GM18870 (cell line): ENCODE data around the gene SGF29.
"Not testable (repeated sequence)": the region's sequence is repeated elsewhere in the genome, so short reads cannot be mapped to it uniquely, and the experiment has no call there.

ENCODE experiments used
- ATAC-seq: cut with Tn5 transposase; IDR thresholded peaks from one replicate; pipeline ENCODE4 v1.9.1; 2021; ENCODE audit warnings: moderate library complexity; ENCODE audit not compliant: unreplicated experiment

SGF29 gene

DNA sequence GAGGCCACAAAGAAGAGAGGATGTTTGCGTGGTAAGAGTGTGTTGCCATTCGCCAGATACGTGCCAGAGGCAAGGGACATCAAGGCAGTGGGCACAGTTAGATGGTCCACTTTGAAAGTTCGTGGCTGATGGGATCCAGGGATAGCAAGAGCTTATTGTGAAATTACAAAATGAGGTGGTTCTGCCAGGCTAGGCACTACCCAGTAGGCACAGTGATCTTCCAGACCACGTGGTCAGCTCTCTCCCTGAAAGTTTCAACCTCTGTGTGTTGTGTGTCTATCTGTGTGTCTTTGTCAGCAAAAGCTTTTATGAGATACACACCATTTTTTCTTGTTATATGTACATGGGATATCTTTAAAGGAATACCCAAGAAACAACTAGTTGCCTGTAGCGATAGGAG lies 9.5 kb downstream of the SGF29 start:
- ATAC-seq, result no peak

DNA sequence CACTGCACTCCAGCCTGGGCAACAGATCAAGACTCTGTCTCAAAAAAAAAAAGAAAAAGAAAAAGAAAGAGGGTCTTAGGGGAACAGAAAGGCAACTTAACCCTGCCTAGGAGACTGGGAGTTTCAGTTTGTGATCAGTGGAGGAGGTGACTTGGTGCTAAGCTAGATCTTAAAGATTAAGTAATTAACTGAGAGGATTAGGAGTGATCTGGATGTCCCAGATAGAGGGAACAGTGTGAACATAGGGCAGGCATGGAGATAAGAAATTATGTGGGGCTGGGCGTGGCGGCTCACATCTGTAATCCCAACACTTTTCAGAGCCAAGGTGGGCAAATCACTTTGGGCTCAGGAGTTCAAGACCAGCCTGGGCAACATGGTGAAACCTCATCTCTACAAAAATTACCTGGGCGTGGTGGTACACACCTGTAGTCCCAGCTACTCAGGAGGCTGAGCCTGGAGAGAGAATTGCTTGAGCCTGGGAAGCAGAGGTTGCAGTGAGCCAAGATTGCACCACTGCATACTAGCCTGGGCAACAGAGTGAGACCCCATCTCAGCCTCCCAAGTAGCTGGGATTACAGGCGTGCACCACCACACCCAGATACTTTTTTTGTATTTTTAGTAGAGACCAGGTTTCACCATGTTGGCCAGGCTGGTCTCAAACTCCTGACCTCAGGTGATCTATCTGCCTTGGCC lies 12.7 kb downstream of the SGF29 start:
- not testable (repeated sequence) for ATAC-seq

DNA sequence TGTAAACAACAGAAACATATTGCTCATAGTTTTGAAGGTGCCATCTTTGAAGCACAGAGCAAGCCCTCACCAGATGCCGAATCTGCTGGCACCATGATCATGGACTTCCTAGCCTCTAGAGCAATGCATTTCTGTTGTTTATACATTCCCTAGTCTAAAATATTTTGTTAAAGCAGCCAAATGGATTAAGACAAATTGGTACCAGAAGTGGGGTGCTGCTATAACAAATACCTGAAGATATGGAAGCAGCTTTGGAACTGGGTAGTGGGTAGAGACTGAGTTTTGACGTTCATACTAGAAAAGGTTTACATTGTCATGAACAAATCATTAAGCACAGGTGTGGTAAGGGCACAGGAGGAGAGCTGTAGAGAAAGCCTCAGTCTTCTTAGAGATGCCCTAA lies 13.6 kb downstream of the SGF29 start:
- no peak for ATAC-seq

GRCh38 chr16:28569021-28569420 lies 15.3 kb downstream of the SGF29 start:
- no peak for ATAC-seq

DNA sequence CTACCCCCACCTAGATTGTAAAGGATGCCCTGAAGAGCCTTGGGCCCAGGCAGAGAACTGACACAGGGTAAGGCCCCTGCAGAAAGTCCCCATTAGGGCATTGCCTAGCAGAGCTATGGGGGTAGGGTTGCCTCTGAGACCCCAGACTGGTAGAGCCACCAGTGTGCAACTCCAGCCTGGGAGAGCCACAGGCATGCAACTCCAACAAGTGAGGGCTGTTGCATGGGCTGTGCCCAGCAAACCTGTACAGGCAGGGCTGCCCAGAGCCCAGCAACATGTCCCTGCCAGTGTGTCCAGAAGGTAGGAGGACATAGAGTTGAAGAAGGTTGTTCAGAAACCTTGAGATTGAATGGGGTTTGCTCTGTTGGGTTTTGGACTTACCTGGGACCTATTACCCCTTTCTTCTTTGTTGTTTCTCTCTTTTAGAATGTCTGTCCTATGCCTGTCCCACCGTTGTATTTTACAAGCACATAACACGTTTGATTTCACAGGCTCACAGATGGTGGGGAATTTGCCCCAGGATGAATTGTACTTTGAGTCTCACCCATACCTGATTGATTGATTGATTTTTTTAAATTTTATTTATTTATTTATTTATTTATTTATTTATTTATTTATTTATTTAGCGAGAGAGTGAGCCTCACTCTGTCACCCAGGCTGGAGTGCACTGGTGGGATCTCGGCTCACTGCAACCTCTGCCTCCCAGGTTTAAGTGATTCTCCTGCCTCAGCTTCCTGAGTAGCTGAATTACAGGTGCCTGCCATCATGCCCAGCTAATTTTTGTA lies 16.4 kb downstream of the SGF29 start:
- no peak for ATAC-seq

- no peak for ATAC-seq
These were observed 19.2 kb downstream of the SGF29 start for GRCh38 chr16:28572696-28573510.

DNA sequence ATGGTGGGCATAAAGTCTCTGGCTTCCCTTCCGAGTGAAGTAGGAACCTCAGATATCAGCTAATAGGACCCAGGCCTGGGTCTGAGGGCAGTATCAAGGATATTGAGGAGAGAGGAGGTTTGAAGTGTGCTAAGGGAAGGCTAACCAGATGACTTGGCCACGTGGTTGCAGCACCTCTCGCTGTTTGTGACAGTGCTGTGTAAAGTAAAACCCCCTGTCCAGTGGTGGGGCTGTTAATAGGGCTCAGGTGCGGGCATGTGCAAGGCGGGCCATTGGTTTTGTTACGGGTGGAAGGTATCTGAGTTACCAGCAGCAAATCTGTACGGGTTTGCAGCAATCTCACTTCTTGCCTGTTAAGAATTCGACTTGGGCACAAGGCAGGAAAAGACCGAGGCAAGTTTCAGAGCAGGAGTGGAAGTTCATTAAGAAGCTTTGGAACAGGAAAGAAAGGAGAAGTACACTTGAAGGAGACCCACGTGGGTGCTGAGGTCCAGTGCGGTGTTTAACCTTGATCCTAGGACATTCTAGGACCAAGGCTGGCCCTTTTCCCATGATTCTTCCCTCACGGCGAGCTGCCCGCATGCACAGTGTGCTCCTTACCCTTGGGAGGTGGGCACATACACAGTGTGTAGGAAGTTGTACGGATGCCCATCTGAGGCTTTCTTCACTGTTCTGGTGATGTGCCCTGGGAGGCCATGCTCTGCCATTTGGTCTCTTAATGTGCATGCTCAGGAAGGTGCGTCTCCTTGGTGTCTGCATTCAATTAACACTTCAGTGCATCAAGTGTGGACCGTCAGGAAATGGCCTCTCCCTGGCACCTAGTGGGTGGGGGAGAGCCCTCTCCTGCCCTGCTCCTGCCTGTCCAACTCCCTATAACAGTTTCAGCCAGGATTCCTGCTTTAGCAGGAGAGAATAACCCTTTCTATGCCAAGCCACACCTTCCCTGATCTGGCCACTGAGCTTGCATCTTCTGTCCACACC lies 20.3 kb downstream of the SGF29 start:
- no peak for ATAC-seq

DNA sequence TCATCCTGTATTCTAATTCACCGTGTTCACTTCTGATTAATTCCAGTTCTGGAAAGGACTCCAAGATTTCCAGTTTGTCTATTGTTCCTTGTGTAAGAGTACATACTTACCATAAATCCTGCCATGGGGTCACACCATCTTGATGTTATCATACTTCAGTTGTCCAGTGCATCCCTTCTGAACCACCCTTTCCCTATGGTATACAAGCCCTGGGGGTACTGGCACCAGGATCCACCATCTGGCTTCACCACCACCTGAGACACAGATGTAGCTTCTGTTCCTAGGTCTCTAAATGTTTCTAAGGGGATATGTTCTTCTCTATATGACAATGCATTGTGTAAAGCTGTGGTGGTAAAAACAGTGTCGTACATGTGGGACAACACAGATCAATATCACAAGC lies 21.2 kb downstream of the SGF29 start:
- no peak for ATAC-seq

DNA sequence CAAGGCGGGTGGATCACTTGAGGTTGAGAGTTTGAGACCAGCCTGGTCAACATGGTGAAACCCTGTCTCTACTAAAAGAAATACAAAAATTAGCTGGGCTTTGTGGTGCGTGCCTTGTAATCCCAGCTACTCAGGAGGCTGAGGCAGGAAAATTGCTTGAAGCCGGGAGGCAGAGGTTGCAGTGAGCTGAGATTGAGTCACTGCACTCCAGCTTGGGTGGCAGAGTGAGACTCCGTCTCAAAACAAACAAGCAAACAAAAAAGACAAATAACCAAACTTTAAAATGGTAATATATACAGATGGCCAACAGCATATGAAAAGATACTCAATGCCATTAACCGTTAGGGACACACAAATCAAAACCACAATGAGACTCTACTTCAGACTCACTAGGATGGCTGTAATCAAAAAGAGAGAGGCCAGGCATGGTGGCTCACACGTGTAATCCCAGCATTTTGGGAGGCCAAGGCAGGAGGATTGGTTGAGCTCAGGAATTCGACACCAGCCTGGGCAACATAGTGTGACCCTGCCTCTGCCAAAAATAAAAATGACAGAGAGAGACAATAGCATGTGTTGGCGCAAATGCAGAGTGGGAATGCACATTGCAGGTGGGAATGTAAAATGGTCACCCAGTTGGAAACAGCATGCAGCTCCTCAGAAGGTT lies 21.9 kb downstream of the SGF29 start:
- ATAC-seq, result no peak

- no peak for ATAC-seq
These were observed 27.1 kb downstream of the SGF29 start for GRCh38 chr16:28580726-28581315.

- ATAC-seq, result no peak
These were observed 32.0 kb downstream of the SGF29 start for GRCh38 chr16:28585674-28586073.

DNA sequence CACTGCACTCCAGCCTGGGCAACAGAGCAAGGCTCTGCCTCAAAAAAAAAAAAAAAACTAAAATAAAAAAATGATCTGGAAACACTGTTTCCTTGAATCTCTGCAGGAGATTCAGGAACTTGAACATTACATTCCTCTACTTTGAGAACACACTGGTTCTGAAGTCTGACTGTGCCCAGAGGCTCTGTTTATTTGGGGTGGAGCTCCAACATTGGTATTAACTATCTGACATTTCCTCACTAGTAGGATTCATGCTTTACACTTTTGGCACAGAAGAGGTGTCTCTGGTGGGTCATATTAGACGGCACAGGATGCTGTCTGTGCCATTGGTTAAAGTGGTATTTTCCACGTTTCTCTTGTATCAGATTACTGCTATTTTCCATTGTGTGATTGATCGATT lies 32.7 kb downstream of the SGF29 start:
- no peak for ATAC-seq

DNA sequence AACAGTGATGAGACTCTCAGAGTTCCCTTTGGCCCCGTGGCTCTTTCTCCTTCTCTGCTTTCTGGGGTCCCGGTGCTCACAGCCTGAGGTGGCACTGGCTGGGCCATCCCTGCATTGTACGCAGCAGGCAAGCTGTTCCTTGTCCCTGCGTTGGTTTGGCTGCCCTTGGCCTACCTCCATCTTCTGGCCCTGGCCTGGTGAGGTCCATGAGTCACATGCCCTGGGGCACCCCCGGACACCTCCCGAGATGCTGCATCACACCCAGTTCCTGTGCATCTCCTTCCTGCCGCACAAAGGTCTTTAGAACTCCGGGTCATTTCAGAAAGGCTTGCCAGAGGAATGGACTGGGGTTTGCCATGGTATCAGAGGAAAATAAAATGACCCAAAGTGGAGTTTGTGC lies 33.7 kb downstream of the SGF29 start:
- no peak for ATAC-seq

- no peak for ATAC-seq
These were observed 35.3 kb downstream of the SGF29 start for GRCh38 chr16:28589069-28589468.

DNA sequence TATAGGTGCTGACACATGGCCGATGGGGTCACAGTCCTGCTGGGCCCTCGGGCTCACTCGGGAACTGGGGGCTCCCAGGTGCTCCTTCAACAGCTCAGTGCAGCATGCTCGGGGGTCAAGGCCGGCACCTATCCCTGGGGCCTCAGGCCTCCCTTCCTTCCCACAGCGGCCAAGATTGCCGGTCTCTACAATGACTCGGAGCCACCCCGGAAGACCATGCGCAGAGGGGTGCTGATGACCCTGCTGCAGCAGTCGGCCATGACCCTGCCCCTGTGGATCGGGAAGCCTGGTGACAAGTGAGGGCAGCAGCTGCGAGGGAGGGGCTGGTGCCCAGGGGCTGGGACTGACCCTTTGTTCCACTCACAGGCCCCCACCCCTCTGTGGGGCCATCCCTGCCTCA lies 36.2 kb downstream of the SGF29 start:
- no peak for ATAC-seq

DNA sequence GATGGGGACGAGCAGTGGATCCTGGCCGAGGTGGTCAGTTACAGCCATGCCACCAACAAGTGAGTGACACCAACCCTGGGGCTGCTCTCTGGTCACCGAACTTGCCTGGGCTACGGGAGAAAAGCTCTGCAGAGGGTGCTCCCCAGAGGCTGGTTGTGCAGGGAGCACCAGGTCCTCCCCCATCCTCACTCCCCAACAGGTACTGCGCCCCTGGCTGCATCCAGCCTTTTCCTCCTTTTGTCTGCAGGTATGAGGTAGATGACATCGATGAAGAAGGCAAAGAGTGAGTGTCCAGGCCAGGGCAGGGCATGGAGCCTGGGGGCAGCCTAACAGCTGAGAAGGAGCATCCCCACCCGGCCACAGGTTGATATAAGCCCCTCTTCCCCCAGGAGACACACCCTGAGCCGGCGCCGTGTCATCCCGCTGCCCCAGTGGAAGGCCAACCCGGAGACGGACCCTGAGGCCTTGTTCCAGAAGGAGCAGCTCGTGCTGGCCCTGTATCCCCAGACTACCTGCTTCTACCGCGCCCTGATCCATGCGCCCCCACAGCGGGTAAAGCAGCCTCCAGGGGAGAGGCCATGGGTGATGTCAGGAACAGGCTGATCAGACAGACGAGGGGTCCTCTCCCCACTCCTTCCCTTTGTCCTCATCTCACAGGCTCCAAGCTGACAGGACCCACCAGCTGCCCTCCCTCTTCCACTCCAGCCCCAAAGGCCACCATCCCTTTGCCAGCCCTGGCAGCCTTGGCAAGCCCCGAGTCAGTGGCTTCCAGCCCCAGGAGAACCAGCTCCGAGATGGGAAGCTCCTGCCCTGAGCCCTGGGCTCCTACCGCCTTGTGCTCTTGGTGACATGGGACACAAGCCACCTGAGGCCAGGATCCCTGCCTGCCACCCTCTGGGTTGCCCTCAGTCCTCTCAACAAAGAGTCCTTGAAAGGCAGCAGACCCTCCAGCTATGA lies 36.9 kb downstream of the SGF29 start:
- no peak for ATAC-seq

DNA sequence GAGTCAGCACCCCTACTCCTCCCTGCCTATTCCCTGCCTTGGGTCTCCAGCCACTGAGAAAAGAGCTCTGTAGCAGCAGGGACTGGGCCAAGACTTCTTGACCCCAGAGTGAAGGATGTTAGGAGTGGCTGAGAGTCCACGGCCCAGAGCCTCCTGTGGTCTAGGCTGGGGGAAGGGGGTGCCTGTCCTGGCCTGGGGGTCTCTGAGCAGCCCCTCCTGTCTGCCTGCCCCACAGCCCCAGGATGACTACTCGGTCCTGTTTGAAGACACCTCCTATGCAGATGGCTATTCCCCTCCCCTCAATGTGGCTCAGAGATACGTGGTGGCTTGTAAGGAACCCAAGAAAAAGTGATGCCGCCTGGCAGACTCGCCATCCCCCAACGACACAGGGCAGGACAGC lies 37.6 kb downstream of the SGF29 start:
- ATAC-seq, result no peak

GRCh38 chr16:28592511-28592910 lies 38.8 kb downstream of the SGF29 start:
- ATAC-seq, result no peak
